IPS-11a (cell line): ENCODE measurements around the gene CPLX4.

Experiments used
- H3K4me3 ChIP-seq: one replicate; pipeline ENCODE4 v1.5.1; 2013; ENCODE audit warnings: low read depth, low read length, control low read depth

The CPLX4 gene

GRCh38 chr18:59318460-59319050, at the start of gene CPLX4:
Gene CPLX4 (minus strand): TSS chr18:59318649. CDS start chr18:59318462, 187 bp downstream.
- no peak within 1 kb of the TSS for H3K4me3 ChIP-seq

GRCh38 chr18:59360381-59360780, 41.9 kb upstream of the CPLX4 start:
- no peak overlapping the region for H3K4me3 ChIP-seq

GRCh38 chr18:59359576-59359952, 41.1 kb upstream of the CPLX4 start:
- peak overlapping the region; percentile 8 for H3K4me3 ChIP-seq

GRCh38 chr18:59358712-59359575, 40.5 kb upstream of the CPLX4 start, which contains the start of gene LMAN1:
Gene LMAN1 (minus strand): TSS chr18:59359265. CDS start chr18:59359244, 21 bp downstream.
- H3K4me3 ChIP-seq: peak within 1 kb of the TSS; percentile 82

- peak overlapping the region; percentile 82 for H3K4me3 ChIP-seq
These were observed 39.9 kb upstream of the CPLX4 start for GRCh38 chr18:59358414-59358711.

GRCh38 chr18:59357928-59358327, 39.5 kb upstream of the CPLX4 start:
- H3K4me3 ChIP-seq: peak overlapping the region; percentile 82

- H3K4me3 ChIP-seq: no peak overlapping the region
These were observed 36.3 kb upstream of the CPLX4 start for GRCh38 chr18:59354731-59355130.

- no peak overlapping the region for H3K4me3 ChIP-seq
These were observed 34.7 kb upstream of the CPLX4 start for GRCh38 chr18:59353079-59353680.

GRCh38 chr18:59352250-59352855, 33.9 kb upstream of the CPLX4 start:
- H3K4me3 ChIP-seq: no peak overlapping the region

GRCh38 chr18:59345556-59345955, 27.1 kb upstream of the CPLX4 start:
- no peak overlapping the region for H3K4me3 ChIP-seq

- H3K4me3 ChIP-seq: no peak overlapping the region
These were observed 26.5 kb upstream of the CPLX4 start for GRCh38 chr18:59344996-59345395.

GRCh38 chr18:59343926-59344325, 25.5 kb upstream of the CPLX4 start:
- H3K4me3 ChIP-seq: no peak overlapping the region

GRCh38 chr18:59340817-59341216, 22.4 kb upstream of the CPLX4 start:
- H3K4me3 ChIP-seq: no peak overlapping the region

- no peak overlapping the region for H3K4me3 ChIP-seq
These were observed 21.9 kb upstream of the CPLX4 start for GRCh38 chr18:59340312-59340711.

- no peak overlapping the region for H3K4me3 ChIP-seq
These were observed 14.5 kb upstream of the CPLX4 start for GRCh38 chr18:59332986-59333385.

GRCh38 chr18:59328683-59329082, 10.2 kb upstream of the CPLX4 start:
- no peak overlapping the region for H3K4me3 ChIP-seq

GRCh38 chr18:59325965-59326364, 7.5 kb upstream of the CPLX4 start:
- no peak overlapping the region for H3K4me3 ChIP-seq

GRCh38 chr18:59324623-59324971, 6.1 kb upstream of the CPLX4 start:
- H3K4me3 ChIP-seq: no peak overlapping the region

GRCh38 chr18:59323931-59324622, 5.6 kb upstream of the CPLX4 start:
- H3K4me3 ChIP-seq: no peak overlapping the region

GRCh38 chr18:59311631-59312030, 6.8 kb downstream of the CPLX4 start:
- H3K4me3 ChIP-seq: no peak overlapping the region

- H3K4me3 ChIP-seq: no peak overlapping the region
These were observed 9.6 kb downstream of the CPLX4 start for GRCh38 chr18:59308938-59309260.
